HEK293 (cell line): ENCODE data around the gene PSRC1.

ENCODE experiments used
- CTCF ChIA-PET: fragments of 350-600 bp; formaldehyde crosslinking; extraction: SDS; loops from one replicate; lab custom pipeline; 2021; ENCODE audit warnings: antibody characterized with exemption; lab: Yijun Ruan, JAX
- POLR2A ChIA-PET: fragments of 300-600 bp; formaldehyde crosslinking; extraction: SDS; loops from one replicate; lab custom pipeline; 2020; ENCODE audit warnings: antibody characterized with exemption, inconsistent platforms; lab: Yijun Ruan, JAX
- H3K27ac ChIP-seq: fragments of 200-500 bp; sonication (Bioruptor generic); 2 replicates; pipeline ENCODE4 v1.5.1; 2014; ENCODE audit warnings: low read depth, low read length, control low read depth, inconsistent platforms; ENCODE audit errors: extremely low read depth
- H3K36me3 ChIP-seq, 2 experiments: fragments of 200-500 bp in 1 of 2; sonication (Bioruptor generic) in 1 of 2; 1 replicate in 1 of 2; 2 replicates in 1 of 2; pipeline ENCODE4 v1.5.1; 2014 to 2017; ENCODE audit warnings: inconsistent platforms in 2 of 2, low read length in 2 of 2; ENCODE audit not compliant: control insufficient read depth in 2 of 2, insufficient read depth in 1 of 2
- H3K4me1 ChIP-seq: fragments of 200-500 bp; sonication (Bioruptor generic); 2 replicates; pipeline ENCODE4 v1.5.1; 2014; ENCODE audit warnings: mild to moderate bottlenecking, low read length, inconsistent platforms; ENCODE audit not compliant: control insufficient read depth, insufficient read depth
- H3K4me3 ChIP-seq: 2 replicates; pipeline ENCODE4 v1.5.1; 2011; ENCODE audit warnings: low read depth, mild to moderate bottlenecking, control low read depth, low read length, moderate library complexity
- H3K9me3 ChIP-seq: fragments of 200-500 bp; sonication (Bioruptor generic); 2 replicates; pipeline ENCODE4 v1.5.1; 2014; ENCODE audit warnings: low read depth, low read length, inconsistent platforms; ENCODE audit not compliant: control insufficient read depth, insufficient read depth
- BCL11A ChIP-seq: fragments of 450-650 bp; formaldehyde crosslinking; IDR thresholded peaks from 2 replicates; pipeline ENCODE4 v1.5.1; 2016; ENCODE audit warnings: low read depth, missing biosample characterization, missing genetic modification characterization
- EGR2 ChIP-seq: fragments of 450-650 bp; formaldehyde crosslinking; IDR thresholded peaks from 2 replicates; pipeline ENCODE4 v1.5.1; 2016; ENCODE audit warnings: low read depth, missing biosample characterization, missing genetic modification characterization
- HIC1 ChIP-seq: fragments of 450-650 bp; formaldehyde crosslinking; IDR thresholded peaks from 2 replicates; pipeline ENCODE4 v1.5.1; 2016; ENCODE audit warnings: missing biosample characterization, missing genetic modification characterization
- MYNN ChIP-seq: fragments of 450-650 bp; formaldehyde crosslinking; IDR thresholded peaks from 2 replicates; pipeline ENCODE4 v1.5.1; 2016; ENCODE audit warnings: missing biosample characterization, missing genetic modification characterization, borderline replicate concordance
- MZF1 ChIP-seq: fragments of 450-650 bp; formaldehyde crosslinking; IDR thresholded peaks from 2 replicates; pipeline ENCODE4 v1.5.1; 2017; ENCODE audit warnings: missing biosample characterization, missing genetic modification characterization, borderline replicate concordance
- OVOL3 ChIP-seq: fragments of 450-650 bp; formaldehyde crosslinking; IDR thresholded peaks from 2 replicates; pipeline ENCODE4 v1.5.1; 2016; ENCODE audit warnings: missing biosample characterization, missing genetic modification characterization
- YY2 ChIP-seq: fragments of 450-650 bp; formaldehyde crosslinking; IDR thresholded peaks from 2 replicates; pipeline ENCODE4 v1.5.1; 2016; ENCODE audit warnings: missing biosample characterization, missing genetic modification characterization
- ZBTB10 ChIP-seq: fragments of 450-650 bp; formaldehyde crosslinking; IDR thresholded peaks from 2 replicates; pipeline ENCODE4 v1.5.1; 2016; ENCODE audit warnings: missing biosample characterization, missing genetic modification characterization
- ZBTB21 ChIP-seq: fragments of 450-650 bp; formaldehyde crosslinking; IDR thresholded peaks from 2 replicates; pipeline ENCODE4 v1.5.1; 2017; ENCODE audit warnings: missing biosample characterization, missing genetic modification characterization
- ZBTB26 ChIP-seq: fragments of 450-650 bp; formaldehyde crosslinking; optimal IDR thresholded peaks from 2 replicates; pipeline ENCODE3; 2016; ENCODE audit warnings: missing biosample characterization, mild to moderate bottlenecking, missing genetic modification characterization
- ZFHX2 ChIP-seq: fragments of 450-650 bp; formaldehyde crosslinking; conservative IDR thresholded peaks from 2 replicates; pipeline ENCODE4 v1.5.1; 2016; ENCODE audit warnings: missing biosample characterization, missing genetic modification characterization
- ZNF133 ChIP-seq: fragments of 450-650 bp; formaldehyde crosslinking; IDR thresholded peaks from 2 replicates; pipeline ENCODE4 v1.5.1; 2016; ENCODE audit warnings: missing biosample characterization, missing genetic modification characterization
- ZNF157 ChIP-seq: fragments of 450-650 bp; formaldehyde crosslinking; IDR thresholded peaks from 2 replicates; pipeline ENCODE4 v1.5.1; 2016; ENCODE audit warnings: missing biosample characterization, missing genetic modification characterization
- ZNF223 ChIP-seq: fragments of 450-650 bp; formaldehyde crosslinking; IDR thresholded peaks from 2 replicates; pipeline ENCODE4 v1.5.1; 2016; ENCODE audit warnings: missing biosample characterization, missing genetic modification characterization
- ZNF37A ChIP-seq: fragments of 450-650 bp; IDR thresholded peaks from 2 replicates; pipeline ENCODE4 v1.5.1; 2018; ENCODE audit warnings: missing biosample characterization, missing genetic modification characterization
- ZNF521 ChIP-seq: fragments of 450-650 bp; formaldehyde crosslinking; IDR thresholded peaks from 2 replicates; pipeline ENCODE4 v1.5.1; 2017; ENCODE audit warnings: missing biosample characterization, mild to moderate bottlenecking, missing genetic modification characterization
- ZNF837 ChIP-seq: fragments of 450-650 bp; formaldehyde crosslinking; IDR thresholded peaks from 2 replicates; pipeline ENCODE4 v1.5.1; 2016; ENCODE audit warnings: missing biosample characterization, missing genetic modification characterization
- TF ChIP-seq, protein P1 (sequence below): fragments of 450-650 bp; formaldehyde crosslinking; IDR thresholded peaks from 2 replicates; pipeline ENCODE4 v1.5.1; 2016; ENCODE audit warnings: missing biosample characterization, missing genetic modification characterization

PSRC1 gene

DNA sequence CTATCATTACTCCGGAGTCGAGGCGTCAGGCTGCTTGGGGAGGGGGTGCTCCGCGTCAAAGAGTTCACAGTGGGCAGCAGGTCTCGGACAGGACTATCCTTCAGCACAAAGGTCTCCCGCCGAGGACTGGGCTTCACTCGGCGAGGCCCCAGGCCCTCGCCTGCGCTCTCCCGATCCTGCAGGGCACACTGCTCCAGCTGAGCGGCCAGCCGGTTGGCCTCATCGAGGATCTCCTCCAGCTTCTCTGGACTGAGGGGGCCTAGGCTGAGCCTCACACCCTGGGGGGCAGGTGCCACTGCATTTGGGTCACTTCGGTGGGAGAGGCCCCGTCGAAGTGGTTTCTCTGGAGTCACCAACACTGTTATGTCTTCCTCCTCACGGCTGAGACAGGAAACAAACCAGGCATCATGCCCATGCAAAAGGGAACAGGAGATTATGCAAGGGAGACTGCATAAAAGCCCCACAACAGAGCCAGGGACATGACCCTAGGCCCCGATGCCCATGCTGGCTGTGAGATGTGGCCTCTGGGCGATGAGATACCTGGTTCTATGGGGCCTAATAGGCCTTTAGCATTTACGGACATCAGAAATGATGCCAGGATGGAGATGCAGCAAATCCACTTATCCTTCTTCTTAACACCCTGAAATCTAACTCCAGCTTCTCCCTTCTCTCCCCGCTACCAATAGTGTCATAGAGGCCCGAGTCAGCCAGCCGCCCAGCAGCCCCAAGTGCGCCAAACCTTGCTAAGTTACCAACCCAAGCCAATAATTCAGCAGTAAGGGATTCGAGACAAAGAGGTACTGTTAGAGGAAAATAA, 1.1 kb downstream of the PSRC1 start:
- Histone ChIP-seq H3K9me3 (no peaks in the 10 kb centered on the region), H3K36me3 (peaks cover 8 to 43% of the 10 kb centered on the region in 2 experiments), H3K4me1 (peaks cover 3% of the 10 kb centered on the region), H3K4me3 (peak overlapping the region; percentile 75), H3K27ac (no peak overlapping the region)
- ChIA-PET CTCF (interaction anchor here (0.6 to 2.3 kb wide), 8 partner anchors 21 to 327 kb away, joined by 3 to 17 read pairs (median 4); partner anchors contain the start of gene SORT1), POLR2A (interaction anchor here (1.0 to 1.9 kb wide), 6 partner anchors 10 to 117 kb away, joined by 3 to 15 read pairs (median 6); partner anchors contain the start of genes SARS1 and SORT1)
- TF ChIP-seq, protein P1, sequence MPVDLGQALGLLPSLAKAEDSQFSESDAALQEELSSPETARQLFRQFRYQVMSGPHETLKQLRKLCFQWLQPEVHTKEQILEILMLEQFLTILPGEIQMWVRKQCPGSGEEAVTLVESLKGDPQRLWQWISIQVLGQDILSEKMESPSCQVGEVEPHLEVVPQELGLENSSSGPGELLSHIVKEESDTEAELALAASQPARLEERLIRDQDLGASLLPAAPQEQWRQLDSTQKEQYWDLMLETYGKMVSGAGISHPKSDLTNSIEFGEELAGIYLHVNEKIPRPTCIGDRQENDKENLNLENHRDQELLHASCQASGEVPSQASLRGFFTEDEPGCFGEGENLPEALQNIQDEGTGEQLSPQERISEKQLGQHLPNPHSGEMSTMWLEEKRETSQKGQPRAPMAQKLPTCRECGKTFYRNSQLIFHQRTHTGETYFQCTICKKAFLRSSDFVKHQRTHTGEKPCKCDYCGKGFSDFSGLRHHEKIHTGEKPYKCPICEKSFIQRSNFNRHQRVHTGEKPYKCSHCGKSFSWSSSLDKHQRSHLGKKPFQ (tag by site-specific recombination) = no peak

GRCh38 chr1:109280862-109281261, 2.1 kb downstream of the PSRC1 start:
- H3K4me3 ChIP-seq = no peak overlapping the region
- H3K9me3 ChIP-seq = no peaks in the 10 kb centered on the region
- TF ChIP-seq ZBTB10 (tag by site-specific recombination) = no peak
- 0 out of 2 replicates have a peak, but pooled peaks have one; percentile 41 for TF ChIP-seq HIC1
- TF ChIP-seq ZFHX2 (tag by site-specific recombination) = peak; percentile 49
- no peak for TF ChIP-seq ZNF837 (tag by site-specific recombination)
- peak; percentile 72 for TF ChIP-seq EGR2 (tag by site-specific recombination)
- peaks cover 3% of the 10 kb centered on the region for H3K4me1 ChIP-seq
- H3K27ac ChIP-seq = no peak overlapping the region
- H3K36me3 ChIP-seq = peaks cover 8 to 43% of the 10 kb centered on the region in 2 experiments
- ChIA-PET CTCF (interaction anchor here (5.5 kb wide), 1 partner anchor 118 kb away, joined by 126 read pairs; the partner anchor contains the start of gene SORT1), POLR2A (no interaction called here)

- peaks cover 8 to 43% of the 10 kb centered on the region in 2 experiments for H3K36me3 ChIP-seq
- ChIA-PET CTCF (interaction anchor here (0.7 to 5.5 kb wide), 8 partner anchors 20 to 253 kb away, joined by 3 to 126 read pairs (median 4); partner anchors contain the start of gene SORT1), POLR2A (no interaction called here)
- H3K9me3 ChIP-seq = no peaks in the 10 kb centered on the region
- H3K27ac ChIP-seq = no peak overlapping the region
- no peak overlapping the region for H3K4me3 ChIP-seq
- H3K4me1 ChIP-seq = peaks cover 7% of the 10 kb centered on the region
- TF ChIP-seq MYNN (tag by site-specific recombination) (no peak), MZF1 (tag by site-specific recombination) (no peak), HIC1 (no peak), ZNF223 (tag by site-specific recombination) (no peak), YY2 (no peak), ZNF157 (no peak), ZNF37A (no peak), BCL11A (tag by site-specific recombination) (no peak), ZNF133 (tag by site-specific recombination) (no peak), ZBTB26 (no peak), ZBTB21 (tag by site-specific recombination) (no peak), OVOL3 (tag by site-specific recombination) (no peak), ZNF521 (tag by site-specific recombination) (no peak)
Measured at GRCh38 chr1:109279615-109280278, 3.2 kb downstream of the PSRC1 start.
